ENCODE results near the gene TMCO6.
"Not testable (repeated sequence)": the region's sequence is repeated elsewhere in the genome, so short reads cannot be mapped to it uniquely, and the experiment has no call there.

The TMCO6 gene

GRCh38 chr5:140639148-140639981 is at the start of gene TMCO6:
Gene TMCO6, plus strand, starts transcription at chr5:140639451. Its CDS starts 77 bp downstream, at chr5:140639528.
- DNase-seq, result peak; percentile 66 to 98 (median 94)

- no peak for DNase-seq
These were observed 48.4 kb upstream of the TMCO6 start for GRCh38 chr5:140590861-140591260.

GRCh38 chr5:140591747-140592372 is 47.4 kb upstream of the TMCO6 start:
- DNase-seq, result no peak

GRCh38 chr5:140593070-140593469 is 46.2 kb upstream of the TMCO6 start:
- DNase-seq, result not testable (repeated sequence)

GRCh38 chr5:140594169-140594568 is 45.1 kb upstream of the TMCO6 start:
- DNase-seq, result no peak

GRCh38 chr5:140595538-140596300 is 43.5 kb upstream of the TMCO6 start:
- peak in 7 of 58 donors; percentile 8 to 29 (median 18) for DNase-seq

GRCh38 chr5:140596321-140596741 is 42.9 kb upstream of the TMCO6 start:
- DNase-seq, result peak in 1 of 58 donors; percentile 25

- DNase-seq, result no peak
These were observed 40.4 kb upstream of the TMCO6 start for GRCh38 chr5:140598836-140599235.

- no peak for DNase-seq
These were observed 39.2 kb upstream of the TMCO6 start for GRCh38 chr5:140600096-140600495.

GRCh38 chr5:140602147-140602546 is 37.1 kb upstream of the TMCO6 start:
- no peak for DNase-seq

- not testable (repeated sequence) for DNase-seq
These were observed 35.9 kb upstream of the TMCO6 start for GRCh38 chr5:140603446-140603698.

- no peak for DNase-seq
These were observed 35.5 kb upstream of the TMCO6 start for GRCh38 chr5:140603734-140604133.

GRCh38 chr5:140605879-140606278 is 33.4 kb upstream of the TMCO6 start:
- DNase-seq, result no peak

GRCh38 chr5:140607031-140607430 is 32.2 kb upstream of the TMCO6 start:
- DNase-seq, result no peak

GRCh38 chr5:140608722-140609121 is 30.5 kb upstream of the TMCO6 start:
- no peak for DNase-seq

GRCh38 chr5:140609126-140609525 is 30.1 kb upstream of the TMCO6 start:
- DNase-seq, result peak in 19 of 58 donors; percentile 7 to 76 (median 41)

GRCh38 chr5:140611020-140611521 is 28.2 kb upstream of the TMCO6 start:
- DNase-seq, result peak in 1 of 58 donors; percentile 10

- DNase-seq, result no peak
These were observed 16.9 kb upstream of the TMCO6 start for GRCh38 chr5:140622301-140622700.

- DNase-seq, result not testable (repeated sequence)
These were observed 16.2 kb upstream of the TMCO6 start for GRCh38 chr5:140623061-140623460.

- DNase-seq, result not testable (repeated sequence)
These were observed 14.4 kb upstream of the TMCO6 start for GRCh38 chr5:140624886-140625285.

GRCh38 chr5:140627972-140628371 is 11.3 kb upstream of the TMCO6 start:
- DNase-seq, result no peak

- DNase-seq, result no peak
These were observed 10.5 kb upstream of the TMCO6 start for GRCh38 chr5:140628711-140629110.
